Measurements from ENCODE around the gene STAB2.

Gene STAB2

GRCh38 chr12:103632554-103633216, 45.6 kb downstream of the STAB2 start:
- no peaks in the 10 kb centered on the region for H3K27me3 ChIP-seq (ENCODE audit: control insufficient read depth, insufficient read depth, low read length)
- no peaks in the 10 kb centered on the region for H3K4me1 ChIP-seq (ENCODE audit: control insufficient read depth, insufficient read depth, low read length)
- no peaks in the 10 kb centered on the region for H3K36me3 ChIP-seq (ENCODE audit: control insufficient read depth, insufficient read depth, low read length)
- H3K9ac ChIP-seq (ENCODE audit: low read length) = no peak overlapping the region
- H3K27ac ChIP-seq (ENCODE audit: low read depth, low read length) = no peak overlapping the region
- peaks cover 7% of the 10 kb centered on the region; the same call in 1 of the 2 replicates for H3K9me3 ChIP-seq (ENCODE audit: control insufficient read depth, insufficient read depth, low read depth, low read length)
- no peak overlapping the region for H3K4me3 ChIP-seq (ENCODE audit: low read depth, low read length)

- Histone ChIP-seq H3K36me3 (ENCODE audit: control insufficient read depth, insufficient read depth, low read length) (no peaks in the 10 kb centered on the region), H3K9ac (ENCODE audit: low read length) (no peak overlapping the region), H3K4me1 (ENCODE audit: control insufficient read depth, insufficient read depth, low read length) (no peaks in the 10 kb centered on the region), H3K27me3 (ENCODE audit: control insufficient read depth, insufficient read depth, low read length) (no peaks in the 10 kb centered on the region), H3K4me3 (ENCODE audit: low read depth, low read length) (no peak overlapping the region), H3K9me3 (ENCODE audit: control insufficient read depth, insufficient read depth, low read depth, low read length) (peaks cover 7% of the 10 kb centered on the region; the same call in 1 of the 2 replicates), H3K27ac (ENCODE audit: low read depth, low read length) (no peak overlapping the region)
Observed at GRCh38 chr12:103634732-103635131, 47.7 kb downstream of the STAB2 start.

- H3K4me3 ChIP-seq (ENCODE audit: low read depth, low read length) = no peak overlapping the region
- peaks cover 11% of the 10 kb centered on the region; the same call in 1 of the 2 replicates for H3K9me3 ChIP-seq (ENCODE audit: control insufficient read depth, insufficient read depth, low read depth, low read length)
- H3K36me3 ChIP-seq (ENCODE audit: control insufficient read depth, insufficient read depth, low read length) = no peaks in the 10 kb centered on the region
- H3K4me1 ChIP-seq (ENCODE audit: control insufficient read depth, insufficient read depth, low read length) = no peaks in the 10 kb centered on the region
- no peaks in the 10 kb centered on the region for H3K27me3 ChIP-seq (ENCODE audit: control insufficient read depth, insufficient read depth, low read length)
- no peak overlapping the region for H3K9ac ChIP-seq (ENCODE audit: low read length)
- no peak overlapping the region for H3K27ac ChIP-seq (ENCODE audit: low read depth, low read length)
Observed at GRCh38 chr12:103635419-103635818, 48.3 kb downstream of the STAB2 start.

GRCh38 chr12:103637021-103637420, 49.9 kb downstream of the STAB2 start:
- Histone ChIP-seq H3K36me3 (ENCODE audit: control insufficient read depth, insufficient read depth, low read length) (no peaks in the 10 kb centered on the region), H3K27me3 (ENCODE audit: control insufficient read depth, insufficient read depth, low read length) (no peaks in the 10 kb centered on the region), H3K4me1 (ENCODE audit: control insufficient read depth, insufficient read depth, low read length) (no peaks in the 10 kb centered on the region), H3K9ac (ENCODE audit: low read length) (no peak overlapping the region), H3K4me3 (ENCODE audit: low read depth, low read length) (no peak overlapping the region), H3K27ac (ENCODE audit: low read depth, low read length) (no peak overlapping the region), H3K9me3 (ENCODE audit: control insufficient read depth, insufficient read depth, low read depth, low read length) (peaks cover 11% of the 10 kb centered on the region; the same call in 1 of the 2 replicates)

- H3K4me1 ChIP-seq (ENCODE audit: control insufficient read depth, insufficient read depth, low read length) = no peaks in the 10 kb centered on the region
- no peaks in the 10 kb centered on the region for H3K36me3 ChIP-seq (ENCODE audit: control insufficient read depth, insufficient read depth, low read length)
- H3K9me3 ChIP-seq (ENCODE audit: control insufficient read depth, insufficient read depth, low read depth, low read length) = peaks cover 11% of the 10 kb centered on the region; the same call in 1 of the 2 replicates
- no peaks in the 10 kb centered on the region for H3K27me3 ChIP-seq (ENCODE audit: control insufficient read depth, insufficient read depth, low read length)
- H3K27ac ChIP-seq (ENCODE audit: low read depth, low read length) = no peak overlapping the region
- H3K4me3 ChIP-seq (ENCODE audit: low read depth, low read length) = no peak overlapping the region
- H3K9ac ChIP-seq (ENCODE audit: low read length) = no peak overlapping the region
Observed at GRCh38 chr12:103637429-103637828, 50.4 kb downstream of the STAB2 start.

- Histone ChIP-seq H3K27ac (ENCODE audit: low read depth, low read length) (no peak overlapping the region), H3K4me3 (ENCODE audit: low read depth, low read length) (no peak overlapping the region), H3K36me3 (ENCODE audit: control insufficient read depth, insufficient read depth, low read length) (no peaks in the 10 kb centered on the region), H3K9me3 (ENCODE audit: control insufficient read depth, insufficient read depth, low read depth, low read length) (peaks cover 18% of the 10 kb centered on the region), H3K9ac (ENCODE audit: low read length) (no peak overlapping the region), H3K4me1 (ENCODE audit: control insufficient read depth, insufficient read depth, low read length) (no peaks in the 10 kb centered on the region), H3K27me3 (ENCODE audit: control insufficient read depth, insufficient read depth, low read length) (no peaks in the 10 kb centered on the region)
Observed at GRCh38 chr12:103639983-103640382, 52.9 kb downstream of the STAB2 start.

GRCh38 chr12:103640410-103640809, 53.3 kb downstream of the STAB2 start:
- H3K4me3 ChIP-seq (ENCODE audit: low read depth, low read length) = no peak overlapping the region
- no peaks in the 10 kb centered on the region for H3K4me1 ChIP-seq (ENCODE audit: control insufficient read depth, insufficient read depth, low read length)
- H3K27ac ChIP-seq (ENCODE audit: low read depth, low read length) = no peak overlapping the region
- no peaks in the 10 kb centered on the region for H3K27me3 ChIP-seq (ENCODE audit: control insufficient read depth, insufficient read depth, low read length)
- H3K9ac ChIP-seq (ENCODE audit: low read length) = no peak overlapping the region
- H3K36me3 ChIP-seq (ENCODE audit: control insufficient read depth, insufficient read depth, low read length) = no peaks in the 10 kb centered on the region
- peaks cover 15% of the 10 kb centered on the region for H3K9me3 ChIP-seq (ENCODE audit: control insufficient read depth, insufficient read depth, low read depth, low read length)

- H3K9ac ChIP-seq (ENCODE audit: low read length) = no peak overlapping the region
- H3K4me3 ChIP-seq (ENCODE audit: low read depth, low read length) = no peak overlapping the region
- peaks cover 12% of the 10 kb centered on the region for H3K9me3 ChIP-seq (ENCODE audit: control insufficient read depth, insufficient read depth, low read depth, low read length)
- no peaks in the 10 kb centered on the region for H3K27me3 ChIP-seq (ENCODE audit: control insufficient read depth, insufficient read depth, low read length)
- no peaks in the 10 kb centered on the region for H3K4me1 ChIP-seq (ENCODE audit: control insufficient read depth, insufficient read depth, low read length)
- no peak overlapping the region for H3K27ac ChIP-seq (ENCODE audit: low read depth, low read length)
- H3K36me3 ChIP-seq (ENCODE audit: control insufficient read depth, insufficient read depth, low read length) = no peaks in the 10 kb centered on the region
Observed at GRCh38 chr12:103640831-103641230, 53.8 kb downstream of the STAB2 start.

- H3K27me3 ChIP-seq (ENCODE audit: control insufficient read depth, insufficient read depth, low read length) = no peaks in the 10 kb centered on the region
- no peaks in the 10 kb centered on the region for H3K36me3 ChIP-seq (ENCODE audit: control insufficient read depth, insufficient read depth, low read length)
- H3K4me1 ChIP-seq (ENCODE audit: control insufficient read depth, insufficient read depth, low read length) = no peaks in the 10 kb centered on the region
- no peak overlapping the region for H3K4me3 ChIP-seq (ENCODE audit: low read depth, low read length)
- H3K27ac ChIP-seq (ENCODE audit: low read depth, low read length) = no peak overlapping the region
- peaks cover 12% of the 10 kb centered on the region for H3K9me3 ChIP-seq (ENCODE audit: control insufficient read depth, insufficient read depth, low read depth, low read length)
- H3K9ac ChIP-seq (ENCODE audit: low read length) = no peak overlapping the region
Observed at GRCh38 chr12:103642240-103642864, 55.3 kb downstream of the STAB2 start.

GRCh38 chr12:103645202-103645601, 58.1 kb downstream of the STAB2 start:
- Histone ChIP-seq H3K4me1 (ENCODE audit: control insufficient read depth, insufficient read depth, low read length) (no peaks in the 10 kb centered on the region), H3K27ac (ENCODE audit: low read depth, low read length) (no peak overlapping the region), H3K27me3 (ENCODE audit: control insufficient read depth, insufficient read depth, low read length) (no peaks in the 10 kb centered on the region), H3K4me3 (ENCODE audit: low read depth, low read length) (no peak overlapping the region), H3K9me3 (ENCODE audit: control insufficient read depth, insufficient read depth, low read depth, low read length) (peaks cover 9% of the 10 kb centered on the region), H3K36me3 (ENCODE audit: control insufficient read depth, insufficient read depth, low read length) (no peaks in the 10 kb centered on the region), H3K9ac (ENCODE audit: low read length) (no peak overlapping the region)

GRCh38 chr12:103647267-103647666, 60.2 kb downstream of the STAB2 start:
- Histone ChIP-seq H3K4me1 (ENCODE audit: control insufficient read depth, insufficient read depth, low read length) (no peaks in the 10 kb centered on the region), H3K36me3 (ENCODE audit: control insufficient read depth, insufficient read depth, low read length) (no peaks in the 10 kb centered on the region), H3K9me3 (ENCODE audit: control insufficient read depth, insufficient read depth, low read depth, low read length) (peaks cover 9% of the 10 kb centered on the region), H3K4me3 (ENCODE audit: low read depth, low read length) (no peak overlapping the region), H3K9ac (ENCODE audit: low read length) (no peak overlapping the region), H3K27ac (ENCODE audit: low read depth, low read length) (no peak overlapping the region), H3K27me3 (ENCODE audit: control insufficient read depth, insufficient read depth, low read length) (no peaks in the 10 kb centered on the region)

All from HUES6 (cell line).